Heart left ventricle (tissue), 16 donors: Measurements from ENCODE around the gene BNIP5. TPM values are rescaled to one million over a fixed set of nuclear protein-coding genes. Genes with fewer than 3 reads are reported as not detected.

Source experiments
- ATAC-seq, 4 donors: fragments of 200-7000 bp; cut with Tn5 transposase; one replicate each; pipeline ENCODE4 v1.9.1; 2020 to 2022; ENCODE audit warnings: moderate library complexity in 4 of 4, mild to moderate bottlenecking in 3 of 4, moderate number of reproducible peaks in 1 of 4
- DNase-seq, 5 donors: peaks; one replicate each; pipeline ENCODE4 v3.0.0-alpha.2; 2020
- H3K27ac ChIP-seq, 12 donors: fragments of 200-600 bp; sonication (generic) in 4 of 12; one replicate each; pipeline versions ENCODE4 v1.5.0 to v1.8.0; 2016 to 2022; ENCODE audit warnings: mild to moderate bottlenecking in 2 of 12
- H3K27me3 ChIP-seq, 9 donors: fragments of 200-600 bp; sonication (generic) in 2 of 9; one replicate each; pipeline versions ENCODE4 v1.5.1 to v1.8.0; 2016 to 2022; ENCODE audit warnings: mild to moderate bottlenecking in 3 of 9
- H3K36me3 ChIP-seq, 9 donors: fragments of 200-600 bp; sonication (generic) in 2 of 9; one replicate each; pipeline versions ENCODE4 v1.5.0 to v1.8.0; 2018 to 2022; ENCODE audit warnings: mild to moderate bottlenecking in 2 of 9
- H3K4me1 ChIP-seq, 12 donors: fragments of 200-600 bp; sonication (generic) in 4 of 12; one replicate each; pipeline versions ENCODE4 v1.5.0 to v1.8.0; 2016 to 2022; ENCODE audit warnings: mild to moderate bottlenecking in 3 of 12
- H3K4me3 ChIP-seq, 12 donors: fragments of 200-600 bp; sonication (generic) in 4 of 12; one replicate each; pipeline versions ENCODE4 v1.5.0 to v1.8.0; 2017 to 2022; ENCODE audit warnings: mild to moderate bottlenecking in 9 of 12, moderate library complexity in 4 of 12
- H3K9me3 ChIP-seq, 12 donors: fragments of 200-600 bp; sonication (generic) in 4 of 12; one replicate each; pipeline versions ENCODE4 v1.5.0 to v1.8.0; 2016 to 2022; ENCODE audit warnings: mild to moderate bottlenecking in 1 of 12
- POLR2A ChIP-seq, 2 donors: fragments of 450-650 bp; IDR thresholded peaks; one replicate each; pipeline ENCODE4 v1.6.1; 2017; ENCODE audit warnings: antibody characterized with exemption in 2 of 2, mild to moderate bottlenecking in 2 of 2, moderate library complexity in 2 of 2
- whole genome bisulfite sequencing, 4 donors: extraction: QIAGEN DNeasy Blood & Tissue Kit in 2 of 4; methylation state at CpG; one replicate each; pipeline versions ENCODE4 v1.1.5 to v1.1.7; 2013 to 2018; 5-methylcytosine and 5-hydroxymethylcytosine counted together
- intact Hi-C, 10 donors: fragments of 100-400 bp; cut with DNase I; formaldehyde crosslinking; loops; one replicate each; pipeline versions ENCODE4 v1.11.1 to v1.14.2; 2022
- polyA plus RNA-seq, 2 donors: library from polyadenylated mRNA; stranded (reverse); fragments of 200-250 nt; gene quantifications; one replicate each; pipeline ENCODE4 v1.2.3, GENCODE V29; 2013
- total RNA-seq, 9 donors: library from RNA; depleted of rRNA in 2 of 9; stranded (reverse); fragments of >200 nt in 2 of 9; fragmentation: NEBNext Ultra II Directional in 3 of 9; extraction: Animal tissue kit (Norgen Biotek cat#: 25700) in 3 of 9; gene quantifications; one replicate each; pipeline versions ENCODE4 v1.1.0 to v1.2.4, GENCODE V29; 2016 to 2023
- TF ChIP-seq, protein P1 (sequence below), 12 donors: fragments of 200-600 bp; sonication (generic) in 4 of 12; IDR thresholded peaks; one replicate each; pipeline versions ENCODE4 v1.5.0 to v1.8.0; 2018 to 2022; ENCODE audit warnings: antibody characterized with exemption in 12 of 12, mild to moderate bottlenecking in 5 of 12
- donor health status: ischemic (EF 13 %, LVEDD 7.1; RV severe dilation, severe dysfunction).
- donor health status: healthy with polysubstance abuse.
- donor health status: DM: no; HTN: yes; CAD: no.
- donor health status: DM: no; HTN: no; CAD: no.
- donor health status: ischemic (EF 25% LVEDD 6.9; RV normal size, moderate dysfunction).
- donor health status: ischemic (EF 25% LVEDD 5.7; RV mildly dilated, moderate dysfunction).
- donor health status: healthy.
- donor health status: DM: yes; HTN: yes; CAD: no.
- donor health status: ischemic (EF 35%, LVEDD 5.7; RV mildly dilated, moderate dysfunction).
- donor health status: nonischemic (EF 11% LVEDD 7.7; RV severe dilation, severe dysfunction).
- donor health status: DM: yes; HTN: yes; CAD: no.
- donor health status: PGD.
- donor health status: ischemic (EF 29% LVEDD 5.4; RV normal size, mild dysfunction).
- donor health status: nonischemic (EF 23%, LVEDD 6.1; RV moderate dilation, normal function).

Gene BNIP5
- total and polyA plus RNA-seq, 11 donors, result not detected

DNA sequence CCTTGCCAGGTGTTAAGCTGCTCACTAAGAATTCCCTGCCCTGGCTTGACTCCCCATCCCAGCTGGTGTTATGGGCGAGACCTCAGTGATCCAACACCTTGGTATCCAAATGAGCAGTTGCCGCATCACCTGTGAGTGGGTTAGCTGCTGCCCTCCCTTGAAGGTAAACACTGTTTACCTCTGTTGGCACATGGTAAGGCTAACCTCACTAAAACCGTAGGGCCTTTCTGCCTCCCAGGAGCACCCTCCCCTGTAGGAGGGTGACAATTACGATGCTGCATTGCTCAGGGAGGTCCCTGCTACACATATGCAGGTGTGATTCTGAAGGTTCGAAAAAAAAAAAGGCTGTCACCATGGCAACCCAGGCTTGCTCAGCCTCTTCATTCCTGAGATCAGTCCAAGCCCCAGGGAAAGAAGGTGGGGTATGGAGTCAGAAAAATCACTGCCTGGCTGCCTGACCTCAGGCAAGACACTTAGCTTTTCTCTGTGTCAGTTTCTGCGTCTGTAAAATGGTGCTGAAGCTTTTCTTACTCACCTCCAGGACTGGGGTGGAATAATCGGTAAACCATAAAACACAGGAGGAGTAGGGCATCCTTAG is 47.3 kb downstream of the BNIP5 start:
- H3K27ac ChIP-seq, result no peak overlapping the region
- WGBS, 4 donors, result 77 to 83% (median 81%) methylated on average over 7 of the region's 7 CpGs
- intact Hi-C loops, result no loop called here
- no peak for ATAC-seq
- no peaks in the 10 kb centered on the region for H3K9me3 ChIP-seq
- peaks cover 10 to 53% (median 21%) of the 10 kb centered on the region in 9 donors for H3K27me3 ChIP-seq
- H3K4me3 ChIP-seq, result no peak overlapping the region
- H3K36me3 ChIP-seq, result no peaks in the 10 kb centered on the region
- TF ChIP-seq POLR2A (IDR thresholded peaks at IDR 0.05), result no peak
- TF ChIP-seq, protein P1, sequence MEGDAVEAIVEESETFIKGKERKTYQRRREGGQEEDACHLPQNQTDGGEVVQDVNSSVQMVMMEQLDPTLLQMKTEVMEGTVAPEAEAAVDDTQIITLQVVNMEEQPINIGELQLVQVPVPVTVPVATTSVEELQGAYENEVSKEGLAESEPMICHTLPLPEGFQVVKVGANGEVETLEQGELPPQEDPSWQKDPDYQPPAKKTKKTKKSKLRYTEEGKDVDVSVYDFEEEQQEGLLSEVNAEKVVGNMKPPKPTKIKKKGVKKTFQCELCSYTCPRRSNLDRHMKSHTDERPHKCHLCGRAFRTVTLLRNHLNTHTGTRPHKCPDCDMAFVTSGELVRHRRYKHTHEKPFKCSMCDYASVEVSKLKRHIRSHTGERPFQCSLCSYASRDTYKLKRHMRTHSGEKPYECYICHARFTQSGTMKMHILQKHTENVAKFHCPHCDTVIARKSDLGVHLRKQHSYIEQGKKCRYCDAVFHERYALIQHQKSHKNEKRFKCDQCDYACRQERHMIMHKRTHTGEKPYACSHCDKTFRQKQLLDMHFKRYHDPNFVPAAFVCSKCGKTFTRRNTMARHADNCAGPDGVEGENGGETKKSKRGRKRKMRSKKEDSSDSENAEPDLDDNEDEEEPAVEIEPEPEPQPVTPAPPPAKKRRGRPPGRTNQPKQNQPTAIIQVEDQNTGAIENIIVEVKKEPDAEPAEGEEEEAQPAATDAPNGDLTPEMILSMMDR (IDR thresholded peaks at IDR 0.05), result no peak
- peaks cover 0 to 21% (median 0%) of the 10 kb centered on the region in 12 donors for H3K4me1 ChIP-seq
- DNase-seq, result no peak

- DNase-seq (no peak), ATAC-seq (no peak)
- intact Hi-C loops, result no loop called here
- Histone ChIP-seq H3K4me1 (peaks cover 0 to 21% (median 0%) of the 10 kb centered on the region in 12 donors), H3K4me3 (no peak overlapping the region), H3K27ac (no peak overlapping the region), H3K27me3 (peaks cover 10 to 68% (median 22%) of the 10 kb centered on the region in 9 donors), H3K9me3 (peaks cover 0 to 8% (median 0%) of the 10 kb centered on the region in 12 donors), H3K36me3 (no peaks in the 10 kb centered on the region)
- 67 to 79% (median 76%) methylated on average over 5 of the region's 5 CpGs for WGBS, 4 donors
- TF ChIP-seq, protein P1 (IDR thresholded peaks at IDR 0.05), result no peak
- no peak for TF ChIP-seq POLR2A (IDR thresholded peaks at IDR 0.05)
Observed at GRCh38 chr6:36286858-36287257, 49.8 kb downstream of the BNIP5 start.

DNA sequence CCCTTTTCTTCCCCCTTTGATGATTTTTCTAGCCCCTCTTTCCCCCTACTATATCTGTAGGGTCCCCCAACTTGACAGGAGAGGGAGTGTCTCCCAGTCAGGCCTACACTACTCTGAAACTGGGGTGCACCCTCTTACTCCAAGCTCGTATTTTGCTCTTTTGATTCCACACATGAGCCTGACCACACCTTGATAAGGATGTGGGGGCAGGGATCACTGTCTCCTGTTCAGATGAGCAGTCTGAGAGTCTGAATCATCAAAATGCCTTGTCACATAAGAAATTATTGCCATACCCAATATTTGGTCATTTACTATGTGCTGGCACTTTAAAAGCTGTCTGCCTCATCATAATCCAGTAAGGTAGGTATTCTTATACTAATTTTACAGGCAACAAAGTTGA is 50.9 kb downstream of the BNIP5 start:
- H3K36me3 ChIP-seq, result no peaks in the 10 kb centered on the region
- intact Hi-C loops, result no loop called here
- H3K27me3 ChIP-seq, result peaks cover 10 to 62% (median 20%) of the 10 kb centered on the region in 9 donors
- peaks cover 0 to 8% (median 0%) of the 10 kb centered on the region in 12 donors for H3K9me3 ChIP-seq
- H3K4me3 ChIP-seq, result no peak overlapping the region
- H3K27ac ChIP-seq, result no peak overlapping the region
- DNase-seq (no peak), ATAC-seq (no peak)
- no peak for TF ChIP-seq POLR2A (IDR thresholded peaks at IDR 0.05)
- TF ChIP-seq, protein P1 (IDR thresholded peaks at IDR 0.05), result no peak
- 53 to 72% (median 63%) methylated on average over 1 of the region's 1 CpG for WGBS, 4 donors
- peaks cover 0 to 11% (median 0%) of the 10 kb centered on the region in 12 donors for H3K4me1 ChIP-seq

GRCh38 chr6:36285187-36285671 is 51.5 kb downstream of the BNIP5 start:
- peaks cover 0 to 10% (median 0%) of the 10 kb centered on the region in 12 donors for H3K4me1 ChIP-seq
- no peaks in the 10 kb centered on the region for H3K36me3 ChIP-seq
- 13 to 27% (median 20%) methylated on average over 12 to 26 of the region's 26 CpGs for WGBS, 4 donors
- no peak for TF ChIP-seq POLR2A (IDR thresholded peaks at IDR 0.05)
- TF ChIP-seq, protein P1 (IDR thresholded peaks at IDR 0.05), result no peak
- no peak overlapping the region for H3K4me3 ChIP-seq
- no peak for ATAC-seq
- H3K27me3 ChIP-seq, result peaks cover 10 to 57% (median 20%) of the 10 kb centered on the region in 9 donors
- no peak overlapping the region for H3K27ac ChIP-seq
- no peak for DNase-seq
- H3K9me3 ChIP-seq, result peaks cover 0 to 8% (median 0%) of the 10 kb centered on the region in 12 donors
- intact Hi-C loops, result no loop called here
